OCI-LY3 (cell line): Measurements from ENCODE around the gene SNAP91.

Source experiments
- EZH2phosphoT487 ChIP-seq: fragments of 200-600 bp; shearing (Covaris generic); IDR thresholded peaks from 2 replicates; pipeline ENCODE4 v1.6.1; 2018; ENCODE audit warnings: antibody characterized with exemption, mixed run types, low read depth
- TF ChIP-seq, protein P1 (sequence below): fragments of 200-600, 300-600 bp; sonication (generic); IDR thresholded peaks from 2 replicates; pipeline ENCODE4 v1.5.1; 2014; ENCODE audit warnings: antibody characterized with exemption, low read length, low read depth

- TF ChIP-seq, protein P1, sequence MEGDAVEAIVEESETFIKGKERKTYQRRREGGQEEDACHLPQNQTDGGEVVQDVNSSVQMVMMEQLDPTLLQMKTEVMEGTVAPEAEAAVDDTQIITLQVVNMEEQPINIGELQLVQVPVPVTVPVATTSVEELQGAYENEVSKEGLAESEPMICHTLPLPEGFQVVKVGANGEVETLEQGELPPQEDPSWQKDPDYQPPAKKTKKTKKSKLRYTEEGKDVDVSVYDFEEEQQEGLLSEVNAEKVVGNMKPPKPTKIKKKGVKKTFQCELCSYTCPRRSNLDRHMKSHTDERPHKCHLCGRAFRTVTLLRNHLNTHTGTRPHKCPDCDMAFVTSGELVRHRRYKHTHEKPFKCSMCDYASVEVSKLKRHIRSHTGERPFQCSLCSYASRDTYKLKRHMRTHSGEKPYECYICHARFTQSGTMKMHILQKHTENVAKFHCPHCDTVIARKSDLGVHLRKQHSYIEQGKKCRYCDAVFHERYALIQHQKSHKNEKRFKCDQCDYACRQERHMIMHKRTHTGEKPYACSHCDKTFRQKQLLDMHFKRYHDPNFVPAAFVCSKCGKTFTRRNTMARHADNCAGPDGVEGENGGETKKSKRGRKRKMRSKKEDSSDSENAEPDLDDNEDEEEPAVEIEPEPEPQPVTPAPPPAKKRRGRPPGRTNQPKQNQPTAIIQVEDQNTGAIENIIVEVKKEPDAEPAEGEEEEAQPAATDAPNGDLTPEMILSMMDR = no peak
- no peak for TF ChIP-seq EZH2phosphoT487
Measured at GRCh38 chr6:83633149-83633548, 75.8 kb downstream of the SNAP91 start.
